Measurements from ENCODE around the gene MTMR10.

The MTMR10 gene

DNA sequence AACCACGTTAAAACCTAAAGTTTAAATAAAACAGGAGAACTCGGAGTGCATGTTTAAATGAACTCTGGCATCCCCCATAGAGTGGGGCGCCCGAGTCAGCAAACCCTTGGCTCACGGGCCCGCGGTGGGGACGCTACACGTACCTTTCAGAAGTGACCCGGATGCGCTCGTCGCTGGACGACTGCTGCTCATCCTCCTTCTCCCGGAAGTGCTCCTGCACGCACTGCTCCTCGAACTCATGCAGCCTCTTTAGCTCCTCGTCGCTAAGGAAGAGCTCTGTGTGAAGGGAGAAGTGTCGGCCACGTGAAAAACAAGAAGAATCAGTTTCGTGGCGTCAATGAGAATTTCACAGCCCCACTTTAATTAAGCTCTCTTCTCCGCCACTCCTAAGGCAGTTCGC lies 34.6 kb upstream of the MTMR10 start:
- Histone ChIP-seq H3K4me3 (ENCODE audit: low read depth in 1 of 2, low read length in 2 of 2) (no peak overlapping the region), H3K27ac (ENCODE audit: low read depth, low read length) (no peak overlapping the region), H3K4me1 (ENCODE audit: insufficient read depth, low read length) (no peaks in the 10 kb centered on the region), H3K9me3 (ENCODE audit: low read length) (no peaks in the 10 kb centered on the region), H3K27me3 (ENCODE audit: control insufficient read depth in 1 of 2, insufficient read depth in 2 of 2, low read length in 2 of 2) (no peaks in the 10 kb centered on the region), H3K36me3 (ENCODE audit: insufficient read depth, low read length) (no peaks in the 10 kb centered on the region), H3K9ac (ENCODE audit: low read length) (no peak overlapping the region)

DNA sequence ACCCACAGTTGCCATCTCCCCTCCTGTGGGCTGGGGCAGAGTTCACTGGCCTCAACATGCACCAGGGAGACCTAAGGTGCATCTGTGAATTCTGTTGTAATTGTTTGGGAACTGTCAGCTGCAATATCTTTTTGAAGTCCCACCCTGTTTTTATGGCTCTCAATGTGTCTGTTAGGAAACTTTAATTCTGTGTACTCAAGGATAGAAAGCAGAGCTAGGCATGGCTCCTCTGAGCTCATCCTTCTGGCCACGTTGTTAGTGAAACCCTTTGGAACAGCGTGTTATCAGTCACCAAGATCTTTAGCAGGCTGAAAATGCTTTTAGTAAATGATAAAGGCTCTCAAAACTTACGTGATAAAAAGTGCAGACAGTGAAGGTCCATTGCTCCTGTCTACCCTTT lies 33.6 kb upstream of the MTMR10 start:
- H3K36me3 ChIP-seq (ENCODE audit: insufficient read depth, low read length) = no peaks in the 10 kb centered on the region
- H3K27me3 ChIP-seq (ENCODE audit: control insufficient read depth in 1 of 2, insufficient read depth in 2 of 2, low read length in 2 of 2) = no peaks in the 10 kb centered on the region
- H3K27ac ChIP-seq (ENCODE audit: low read depth, low read length) = no peak overlapping the region
- no peak overlapping the region for H3K9ac ChIP-seq (ENCODE audit: low read length)
- H3K4me3 ChIP-seq (ENCODE audit: low read depth in 1 of 2, low read length in 2 of 2) = no peak overlapping the region
- no peaks in the 10 kb centered on the region for H3K9me3 ChIP-seq (ENCODE audit: low read length)
- H3K4me1 ChIP-seq (ENCODE audit: insufficient read depth, low read length) = no peaks in the 10 kb centered on the region

DNA sequence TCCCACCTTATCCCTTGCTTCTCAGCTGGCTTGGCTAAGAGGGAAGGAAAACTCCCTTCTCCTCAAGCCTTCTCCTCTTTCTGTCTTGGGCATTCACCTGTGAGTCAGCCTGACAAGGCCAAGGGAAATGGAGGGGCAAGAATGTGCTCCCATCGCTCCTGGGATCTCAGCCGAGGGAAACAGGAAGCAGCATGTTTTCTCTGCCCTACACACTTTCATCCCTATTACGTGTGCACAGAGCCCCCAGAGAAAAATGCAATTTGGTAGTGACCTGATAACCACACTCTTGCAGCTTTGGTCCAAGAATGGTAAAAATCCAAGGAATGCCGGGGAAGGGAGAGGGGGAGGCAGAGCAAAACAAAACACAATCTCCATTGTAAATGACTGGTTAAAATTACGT lies 32.9 kb upstream of the MTMR10 start:
- H3K27ac ChIP-seq (ENCODE audit: low read depth, low read length) = no peak overlapping the region
- no peak overlapping the region for H3K9ac ChIP-seq (ENCODE audit: low read length)
- no peaks in the 10 kb centered on the region for H3K4me1 ChIP-seq (ENCODE audit: insufficient read depth, low read length)
- H3K36me3 ChIP-seq (ENCODE audit: insufficient read depth, low read length) = no peaks in the 10 kb centered on the region
- no peak overlapping the region for H3K4me3 ChIP-seq (ENCODE audit: low read depth in 1 of 2, low read length in 2 of 2)
- H3K27me3 ChIP-seq (ENCODE audit: control insufficient read depth in 1 of 2, insufficient read depth in 2 of 2, low read length in 2 of 2) = no peaks in the 10 kb centered on the region
- H3K9me3 ChIP-seq (ENCODE audit: low read length) = no peaks in the 10 kb centered on the region

DNA sequence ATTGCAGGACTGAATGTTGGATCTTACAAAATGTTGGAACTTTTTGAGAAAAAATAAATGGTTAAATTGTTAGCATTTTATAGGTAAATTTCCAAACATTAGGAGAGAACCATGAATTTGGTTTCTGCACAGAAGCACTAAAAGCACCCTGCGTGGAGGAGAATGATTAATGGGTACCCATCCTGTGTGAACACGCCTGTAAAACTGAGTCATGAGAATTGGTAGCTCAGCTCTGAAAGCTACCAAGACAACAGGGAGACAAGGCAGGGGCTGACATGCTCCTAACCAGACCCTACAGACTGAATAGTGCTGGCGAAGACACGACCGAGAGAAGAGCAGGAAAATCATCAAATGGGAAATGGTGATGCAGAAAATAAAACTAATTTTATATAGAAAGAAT lies 32.4 kb upstream of the MTMR10 start:
- no peaks in the 10 kb centered on the region for H3K36me3 ChIP-seq (ENCODE audit: insufficient read depth, low read length)
- no peaks in the 10 kb centered on the region for H3K9me3 ChIP-seq (ENCODE audit: low read length)
- H3K9ac ChIP-seq (ENCODE audit: low read length) = no peak overlapping the region
- H3K27me3 ChIP-seq (ENCODE audit: control insufficient read depth in 1 of 2, insufficient read depth in 2 of 2, low read length in 2 of 2) = no peaks in the 10 kb centered on the region
- no peak overlapping the region for H3K4me3 ChIP-seq (ENCODE audit: low read depth in 1 of 2, low read length in 2 of 2)
- H3K4me1 ChIP-seq (ENCODE audit: insufficient read depth, low read length) = no peaks in the 10 kb centered on the region
- no peak overlapping the region for H3K27ac ChIP-seq (ENCODE audit: low read depth, low read length)

DNA sequence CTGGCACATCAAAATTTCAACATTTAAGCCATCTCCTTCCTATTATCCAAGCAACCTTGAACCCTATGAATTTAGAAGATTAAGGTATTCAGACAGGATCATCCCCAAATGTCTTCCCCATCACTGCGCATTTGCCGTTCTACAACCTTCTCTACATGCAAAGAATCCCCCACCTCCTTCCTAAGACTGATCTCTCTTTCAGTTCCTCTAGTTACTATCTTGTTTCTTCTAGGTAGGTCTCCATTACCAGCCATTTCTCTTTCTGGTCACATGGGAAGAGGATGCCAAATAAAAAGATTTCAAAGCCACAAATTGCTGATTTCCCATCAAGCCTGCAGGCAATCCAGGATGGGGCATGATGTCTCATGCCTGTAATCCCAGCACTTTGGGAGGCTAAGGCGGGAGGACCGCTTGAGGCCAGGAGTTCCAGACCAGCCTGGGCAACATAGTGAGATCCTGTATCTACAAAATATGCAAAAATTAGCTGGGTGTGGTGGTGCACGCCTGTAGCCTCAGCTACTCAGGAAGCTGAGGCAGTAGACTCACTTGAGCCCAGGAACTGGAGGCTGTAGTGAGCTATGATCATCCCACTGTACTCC lies 29.7 kb upstream of the MTMR10 start:
- no peaks in the 10 kb centered on the region for H3K27me3 ChIP-seq (ENCODE audit: control insufficient read depth in 1 of 2, insufficient read depth in 2 of 2, low read length in 2 of 2)
- H3K27ac ChIP-seq (ENCODE audit: low read depth, low read length) = no peak overlapping the region
- no peaks in the 10 kb centered on the region for H3K36me3 ChIP-seq (ENCODE audit: insufficient read depth, low read length)
- no peak overlapping the region for H3K9ac ChIP-seq (ENCODE audit: low read length)
- H3K4me3 ChIP-seq (ENCODE audit: low read depth in 1 of 2, low read length in 2 of 2) = no peak overlapping the region
- H3K4me1 ChIP-seq (ENCODE audit: insufficient read depth, low read length) = no peaks in the 10 kb centered on the region
- H3K9me3 ChIP-seq (ENCODE audit: low read length) = no peaks in the 10 kb centered on the region

DNA sequence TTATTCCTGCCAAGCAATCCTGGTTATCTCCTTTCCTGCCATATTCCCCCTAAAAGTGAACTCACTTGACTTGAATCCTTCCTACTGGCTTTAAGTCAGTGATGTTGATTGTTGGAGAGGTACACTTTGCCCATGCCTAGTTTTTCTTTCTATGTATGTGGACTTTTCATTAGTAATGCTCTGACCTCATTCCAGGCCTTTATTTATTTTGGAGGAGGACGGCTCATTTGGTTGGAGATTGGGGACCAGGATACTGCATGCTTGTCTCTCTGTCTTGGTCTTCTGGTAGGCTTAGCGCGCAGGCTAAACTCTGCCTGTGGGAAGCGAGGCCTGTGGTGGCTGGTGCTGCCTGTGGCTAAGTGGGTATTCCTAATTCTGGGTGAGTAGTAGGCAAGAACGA lies 29.1 kb upstream of the MTMR10 start:
- Histone ChIP-seq H3K27ac (ENCODE audit: low read depth, low read length) (no peak overlapping the region), H3K4me1 (ENCODE audit: insufficient read depth, low read length) (no peaks in the 10 kb centered on the region), H3K27me3 (ENCODE audit: control insufficient read depth in 1 of 2, insufficient read depth in 2 of 2, low read length in 2 of 2) (no peaks in the 10 kb centered on the region), H3K9ac (ENCODE audit: low read length) (no peak overlapping the region), H3K4me3 (ENCODE audit: low read depth in 1 of 2, low read length in 2 of 2) (no peak overlapping the region), H3K9me3 (ENCODE audit: low read length) (no peaks in the 10 kb centered on the region), H3K36me3 (ENCODE audit: insufficient read depth, low read length) (no peaks in the 10 kb centered on the region)

DNA sequence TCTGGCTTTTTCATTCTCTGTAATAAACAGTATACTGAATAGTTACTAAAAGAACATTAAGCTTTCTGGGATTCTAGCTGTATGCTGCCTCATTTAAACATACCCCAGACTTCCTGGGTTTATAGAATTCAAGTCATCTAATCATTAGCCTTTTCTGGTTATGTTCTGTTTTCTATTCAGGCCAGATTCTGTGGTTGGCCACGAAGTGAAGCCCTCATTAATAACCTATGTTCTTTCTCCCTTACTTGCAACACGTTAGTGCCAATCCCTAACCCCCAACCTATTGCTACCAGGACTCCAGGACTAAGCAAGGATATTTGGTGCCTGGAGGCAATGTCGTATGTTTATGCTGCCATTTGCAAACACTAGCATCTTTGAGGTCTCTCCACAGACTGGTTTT lies 28.6 kb upstream of the MTMR10 start:
- no peaks in the 10 kb centered on the region for H3K36me3 ChIP-seq (ENCODE audit: insufficient read depth, low read length)
- H3K4me1 ChIP-seq (ENCODE audit: insufficient read depth, low read length) = no peaks in the 10 kb centered on the region
- no peak overlapping the region for H3K9ac ChIP-seq (ENCODE audit: low read length)
- H3K4me3 ChIP-seq (ENCODE audit: low read depth in 1 of 2, low read length in 2 of 2) = no peak overlapping the region
- no peak overlapping the region for H3K27ac ChIP-seq (ENCODE audit: low read depth, low read length)
- no peaks in the 10 kb centered on the region for H3K27me3 ChIP-seq (ENCODE audit: control insufficient read depth in 1 of 2, insufficient read depth in 2 of 2, low read length in 2 of 2)
- no peaks in the 10 kb centered on the region for H3K9me3 ChIP-seq (ENCODE audit: low read length)

DNA sequence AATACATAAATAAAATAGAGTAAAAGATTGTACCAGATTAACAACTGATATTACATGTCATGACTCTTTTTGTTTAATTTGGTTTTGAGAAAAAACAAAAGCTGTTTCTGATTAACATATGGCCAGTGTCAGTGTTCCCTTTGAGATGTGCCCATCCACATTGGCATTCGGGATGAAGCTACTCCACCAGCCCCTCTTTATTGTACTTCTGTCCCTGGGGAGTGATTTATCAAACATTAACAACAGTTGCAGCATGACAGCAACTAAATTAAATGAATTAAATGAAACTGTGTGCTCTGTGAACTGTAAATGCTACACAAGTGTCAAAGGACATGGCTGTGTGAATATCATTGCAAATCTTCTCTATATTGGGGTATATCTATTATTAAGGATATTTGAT lies 25.9 kb upstream of the MTMR10 start:
- no peaks in the 10 kb centered on the region for H3K4me1 ChIP-seq (ENCODE audit: insufficient read depth, low read length)
- H3K36me3 ChIP-seq (ENCODE audit: insufficient read depth, low read length) = no peaks in the 10 kb centered on the region
- H3K9ac ChIP-seq (ENCODE audit: low read length) = no peak overlapping the region
- H3K4me3 ChIP-seq (ENCODE audit: low read depth in 1 of 2, low read length in 2 of 2) = no peak overlapping the region
- peaks cover 3% of the 10 kb centered on the region for H3K9me3 ChIP-seq (ENCODE audit: low read length)
- H3K27ac ChIP-seq (ENCODE audit: low read depth, low read length) = no peak overlapping the region
- H3K27me3 ChIP-seq (ENCODE audit: control insufficient read depth in 1 of 2, insufficient read depth in 2 of 2, low read length in 2 of 2) = no peaks in the 10 kb centered on the region

DNA sequence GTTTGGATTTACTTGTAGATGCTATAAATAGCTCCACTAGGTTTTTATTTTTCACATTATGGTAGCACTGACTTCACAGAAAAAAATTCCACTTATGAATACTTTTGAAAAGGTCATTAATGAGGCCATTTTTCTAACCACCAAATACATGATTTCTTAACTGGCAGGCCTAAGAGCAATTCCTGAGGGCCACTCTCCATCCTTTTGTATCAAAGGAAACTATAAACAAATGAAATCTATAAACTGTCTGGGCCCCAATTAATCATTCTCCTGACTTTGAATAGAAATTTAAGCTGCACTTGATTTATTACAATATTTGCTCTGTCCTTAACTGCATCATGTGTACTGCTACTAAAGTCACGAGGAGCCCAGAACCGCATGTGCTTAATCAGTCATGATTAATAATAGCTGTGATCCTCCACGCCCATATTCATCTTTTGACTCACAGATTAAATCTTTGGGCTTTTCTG lies 25.1 kb upstream of the MTMR10 start:
- Histone ChIP-seq H3K4me1 (ENCODE audit: insufficient read depth, low read length) (no peaks in the 10 kb centered on the region), H3K4me3 (ENCODE audit: low read depth in 1 of 2, low read length in 2 of 2) (no peak overlapping the region)

DNA sequence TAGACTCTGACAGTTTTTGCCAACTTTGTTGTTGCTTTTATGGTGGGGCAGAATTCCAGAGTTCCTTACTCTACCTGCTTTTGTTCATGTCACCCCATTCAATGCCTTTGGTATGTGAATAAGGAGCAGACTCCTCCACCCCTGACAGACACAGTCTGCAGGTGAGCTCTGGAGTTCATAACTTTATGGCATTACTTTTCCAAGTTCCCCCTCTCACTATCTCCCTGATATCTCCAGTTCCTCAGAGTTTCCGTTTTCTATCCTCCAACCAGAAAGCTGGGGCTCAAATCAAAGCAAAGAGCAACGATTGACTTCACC lies 23.1 kb upstream of the MTMR10 start:
- Histone ChIP-seq H3K4me1 (ENCODE audit: insufficient read depth, low read length) (no peaks in the 10 kb centered on the region), H3K4me3 (ENCODE audit: low read depth in 1 of 2, low read length in 2 of 2) (no peak overlapping the region), H3K9me3 (ENCODE audit: low read length) (peaks cover 4% of the 10 kb centered on the region), H3K36me3 (ENCODE audit: insufficient read depth, low read length) (no peaks in the 10 kb centered on the region), H3K27me3 (ENCODE audit: control insufficient read depth in 1 of 2, insufficient read depth in 2 of 2, low read length in 2 of 2) (no peaks in the 10 kb centered on the region), H3K27ac (ENCODE audit: low read depth, low read length) (no peak overlapping the region), H3K9ac (ENCODE audit: low read length) (no peak overlapping the region)

More for the DNA sequence above, 25.1 kb upstream of the MTMR10 start:
- H3K9me3 ChIP-seq (ENCODE audit: low read length) = peaks cover 4% of the 10 kb centered on the region
- H3K9ac ChIP-seq (ENCODE audit: low read length) = no peak overlapping the region
- no peaks in the 10 kb centered on the region for H3K27me3 ChIP-seq (ENCODE audit: control insufficient read depth in 1 of 2, insufficient read depth in 2 of 2, low read length in 2 of 2)
- H3K36me3 ChIP-seq (ENCODE audit: insufficient read depth, low read length) = no peaks in the 10 kb centered on the region
- no peak overlapping the region for H3K27ac ChIP-seq (ENCODE audit: low read depth, low read length)

DNA sequence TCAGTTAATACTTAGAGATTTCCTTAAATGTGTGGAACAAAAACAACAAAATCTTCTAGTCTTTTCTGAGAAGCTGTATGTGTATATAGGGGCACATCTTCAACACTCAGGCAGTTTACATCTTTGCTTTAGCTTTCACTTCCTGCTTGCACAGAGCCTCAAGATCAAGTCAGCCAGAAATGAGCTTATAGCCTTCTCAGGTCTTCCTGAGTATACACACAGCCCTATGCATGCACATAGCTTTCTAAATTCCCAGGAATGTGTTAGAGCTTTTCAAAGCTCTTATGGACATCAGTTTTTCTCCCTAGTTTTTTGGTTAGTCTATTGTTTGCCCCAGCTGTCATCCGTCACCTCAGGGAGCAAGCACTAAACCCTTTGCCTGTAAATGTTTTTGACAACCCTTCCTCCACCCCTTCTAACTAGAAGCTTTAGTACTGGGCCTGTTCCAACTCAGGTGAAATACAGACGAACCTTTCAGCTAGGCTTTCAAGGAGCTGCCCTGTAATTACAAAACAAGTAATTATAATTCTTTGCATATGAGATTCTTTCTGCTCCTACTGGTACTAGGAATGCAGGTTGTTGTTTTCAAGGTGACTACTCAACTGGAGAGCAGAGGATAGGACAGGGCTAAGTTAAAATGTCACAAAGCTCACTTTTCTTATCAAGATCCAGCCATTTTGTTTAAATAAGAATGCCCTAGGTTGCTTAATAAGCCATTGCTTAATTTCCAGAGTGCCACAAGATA lies 22.6 kb upstream of the MTMR10 start:
- Histone ChIP-seq H3K9me3 (ENCODE audit: low read length) (peaks cover 4% of the 10 kb centered on the region), H3K4me1 (ENCODE audit: insufficient read depth, low read length) (no peaks in the 10 kb centered on the region), H3K9ac (ENCODE audit: low read length) (no peak overlapping the region), H3K36me3 (ENCODE audit: insufficient read depth, low read length) (no peaks in the 10 kb centered on the region), H3K27ac (ENCODE audit: low read depth, low read length) (no peak overlapping the region), H3K4me3 (ENCODE audit: low read depth in 1 of 2, low read length in 2 of 2) (no peak overlapping the region), H3K27me3 (ENCODE audit: control insufficient read depth in 1 of 2, insufficient read depth in 2 of 2, low read length in 2 of 2) (no peaks in the 10 kb centered on the region)

DNA sequence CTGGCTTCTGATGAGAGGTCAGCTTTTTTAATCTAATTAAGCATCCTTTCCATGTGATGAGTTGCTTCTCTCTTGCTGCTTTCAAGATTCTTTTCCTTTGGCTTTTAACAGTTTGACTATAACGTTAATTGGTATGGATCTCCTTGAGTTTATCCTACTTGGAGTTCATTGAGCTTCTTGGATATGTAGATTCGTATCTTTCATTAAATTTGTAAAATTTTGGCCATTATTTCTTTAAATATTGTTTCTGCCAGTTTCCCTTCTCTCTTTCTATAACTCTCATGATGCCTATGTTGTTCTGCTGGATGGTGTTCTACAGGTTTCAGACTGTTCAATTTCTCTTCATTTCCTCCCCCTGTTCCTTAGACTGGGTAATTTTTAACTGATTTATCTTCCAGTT lies 21.0 kb upstream of the MTMR10 start:
- Histone ChIP-seq H3K27ac (ENCODE audit: low read depth, low read length) (no peak overlapping the region), H3K36me3 (ENCODE audit: insufficient read depth, low read length) (no peaks in the 10 kb centered on the region), H3K9ac (ENCODE audit: low read length) (no peak overlapping the region), H3K4me1 (ENCODE audit: insufficient read depth, low read length) (no peaks in the 10 kb centered on the region), H3K27me3 (ENCODE audit: control insufficient read depth in 1 of 2, insufficient read depth in 2 of 2, low read length in 2 of 2) (no peaks in the 10 kb centered on the region), H3K4me3 (ENCODE audit: low read depth in 1 of 2, low read length in 2 of 2) (no peak overlapping the region), H3K9me3 (ENCODE audit: low read length) (peaks cover 4% of the 10 kb centered on the region)
